NK-92 (cell line): ENCODE results near the gene OR52M1.

Experiments
- DNase-seq: peaks from one replicate; lab custom pipeline; 2025; ENCODE audit not compliant: unreplicated experiment; lab: John Stamatoyannopoulos, UW

OR52M1 gene

DNA sequence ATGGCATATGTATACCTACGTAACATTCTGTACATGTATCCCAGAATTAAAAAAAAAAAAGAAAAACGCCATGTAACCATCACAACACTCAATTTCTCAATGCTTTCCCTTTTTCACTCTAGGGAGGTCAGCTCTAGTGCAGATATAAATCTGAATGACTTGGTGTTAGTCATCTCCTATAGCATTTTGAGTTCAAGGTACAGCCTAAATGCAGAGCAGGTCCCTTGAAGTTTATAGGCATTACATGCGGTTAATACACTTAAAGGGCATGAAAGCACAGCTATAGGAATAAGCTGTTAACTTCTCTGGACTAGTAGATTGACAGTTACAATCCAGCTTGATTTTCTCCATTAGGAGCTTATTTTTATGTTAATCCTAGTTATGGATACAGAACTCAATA lies 20.4 kb downstream of the OR52M1 start:
- DNase-seq, result no peak

DNA sequence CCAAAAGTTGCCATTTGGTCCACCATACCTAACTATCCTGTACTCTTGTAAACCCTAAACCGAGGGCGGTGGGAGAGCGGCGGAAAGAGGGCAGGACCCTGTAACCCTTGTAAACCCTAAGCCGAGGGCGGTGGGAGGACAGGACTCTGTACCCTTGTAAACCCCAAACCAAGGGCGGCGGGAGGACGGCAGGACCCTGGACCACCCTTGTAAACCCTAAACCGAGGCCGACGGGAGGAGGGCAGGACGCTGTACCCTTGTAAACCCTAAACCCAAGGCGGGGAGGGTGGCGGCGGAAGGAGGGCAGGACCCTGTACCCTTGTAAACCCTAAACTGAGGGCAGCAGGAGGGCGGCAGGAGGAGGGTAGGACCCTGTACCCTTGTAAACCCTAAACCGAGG lies 24.1 kb downstream of the OR52M1 start:
- DNase-seq, result no peak

DNA sequence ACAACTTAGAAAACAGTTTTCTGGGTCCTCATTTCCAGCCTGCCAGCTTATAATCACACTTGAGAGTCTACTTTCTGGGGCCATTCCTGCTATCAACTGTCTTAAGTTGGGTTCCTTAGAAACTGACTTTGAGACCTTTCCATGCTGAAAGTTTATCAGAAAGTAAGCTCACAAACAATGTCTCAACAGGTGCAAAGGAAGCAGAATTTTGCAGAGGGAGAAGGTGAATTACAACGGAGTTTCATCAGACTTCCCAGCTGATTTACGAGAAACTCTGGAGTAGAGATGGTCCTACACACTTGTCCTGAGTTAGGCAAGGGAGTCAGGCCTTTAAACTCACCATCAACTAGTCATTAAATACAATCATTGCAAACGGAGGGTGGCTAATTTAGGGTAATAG lies 31.9 kb downstream of the OR52M1 start:
- DNase-seq, result no peak

DNA sequence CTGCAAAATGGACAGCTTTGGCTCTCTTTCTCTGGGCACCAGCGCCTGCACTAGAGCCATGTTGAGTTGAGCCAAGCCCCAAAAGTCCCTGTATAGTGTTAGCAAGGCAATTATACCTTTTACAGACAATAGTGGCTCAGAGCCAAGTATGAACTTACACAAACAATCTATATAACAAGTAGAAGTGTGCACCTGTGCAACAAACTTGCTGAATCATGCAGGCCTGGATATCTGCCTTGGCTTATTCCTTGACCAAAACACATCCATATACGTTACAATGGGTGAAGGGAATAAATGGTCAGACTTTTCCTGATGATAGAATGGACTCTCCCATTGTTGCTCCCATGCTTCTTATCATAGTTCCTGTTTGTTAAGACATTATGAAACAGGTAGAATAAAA lies 32.8 kb downstream of the OR52M1 start:
- DNase-seq, result no peak

DNA sequence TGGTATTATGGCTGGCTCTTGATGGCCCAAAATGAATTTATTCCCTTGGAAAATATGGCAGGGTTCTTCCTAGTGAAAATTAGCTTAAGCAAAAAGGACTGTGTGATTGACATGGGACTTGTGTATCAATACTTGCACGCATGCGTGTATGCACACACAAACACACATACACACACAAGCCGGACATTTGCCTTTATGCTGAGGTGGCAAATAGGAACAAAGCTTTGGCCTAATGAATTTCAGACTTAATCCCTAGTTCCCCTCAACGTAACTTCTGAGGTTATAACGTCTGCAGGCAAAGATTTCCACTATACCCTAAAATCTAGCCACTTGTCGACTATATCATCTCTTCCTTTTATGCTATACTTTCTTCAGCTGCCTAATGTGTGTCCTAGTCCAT lies 33.6 kb downstream of the OR52M1 start:
- no peak for DNase-seq

DNA sequence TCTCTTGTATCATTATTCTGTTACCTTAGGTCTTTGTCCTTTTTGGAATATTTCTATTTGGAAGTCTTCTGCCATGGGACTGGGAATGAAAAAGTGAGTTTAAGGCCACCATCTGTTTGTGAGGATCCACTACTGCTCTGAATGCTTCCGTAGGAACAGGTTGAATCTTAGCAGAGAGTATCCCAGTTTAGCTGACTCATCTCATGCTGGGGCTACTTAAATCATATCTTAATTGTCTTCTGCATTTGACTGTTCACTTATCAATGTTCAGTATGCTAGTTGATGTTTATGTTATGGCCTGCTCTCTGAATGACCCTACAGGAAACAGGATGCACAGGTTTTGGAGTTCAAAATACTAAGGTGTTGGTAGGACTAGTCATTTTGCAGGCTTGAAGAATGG lies 35.1 kb downstream of the OR52M1 start:
- no peak for DNase-seq

DNA sequence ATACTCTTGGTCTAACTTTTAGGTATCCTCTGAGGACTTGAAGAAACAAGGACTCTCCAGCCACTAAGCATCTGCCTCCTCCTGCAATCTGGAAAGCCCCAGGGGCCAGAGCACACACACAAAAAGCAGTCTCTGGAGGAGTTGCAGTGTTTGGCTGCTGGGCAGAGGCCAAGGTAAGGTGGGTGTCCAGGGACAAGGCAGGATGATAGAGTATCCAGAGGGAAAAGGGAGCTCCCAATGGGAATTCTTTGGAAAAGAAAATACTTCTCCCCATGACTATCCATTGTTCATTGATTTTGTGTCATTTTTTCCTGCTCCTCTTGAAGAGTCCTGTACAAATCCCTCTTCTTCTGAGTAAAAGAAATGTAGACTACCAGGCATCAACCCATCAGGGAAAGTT lies 36.5 kb downstream of the OR52M1 start, which contains the start of gene OR52I2:
TSS of gene OR52I2 (plus strand) at position 301 of the 400 bp plus-strand sequence.
- DNase-seq, result no peak

DNA sequence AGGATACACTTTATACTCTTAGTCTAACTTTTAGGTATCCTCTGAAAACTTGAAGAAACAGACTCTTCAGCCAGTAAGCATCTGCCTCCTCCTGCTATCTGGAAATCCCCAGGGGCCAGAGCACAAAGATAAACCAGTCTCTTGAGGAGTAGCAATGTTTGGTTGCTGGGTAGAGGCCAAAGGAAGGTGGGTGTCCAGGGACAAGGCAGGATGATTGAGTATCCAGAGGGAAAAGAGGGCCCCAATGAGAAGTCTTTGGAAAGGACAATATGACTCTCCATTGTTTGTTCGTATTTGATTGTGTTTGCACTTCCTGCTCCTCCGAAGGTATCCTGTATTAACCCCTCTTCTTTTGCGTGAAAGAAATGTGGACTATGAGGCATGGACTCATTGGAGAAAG lies 44.0 kb downstream of the OR52M1 start:
- no peak for DNase-seq

DNA sequence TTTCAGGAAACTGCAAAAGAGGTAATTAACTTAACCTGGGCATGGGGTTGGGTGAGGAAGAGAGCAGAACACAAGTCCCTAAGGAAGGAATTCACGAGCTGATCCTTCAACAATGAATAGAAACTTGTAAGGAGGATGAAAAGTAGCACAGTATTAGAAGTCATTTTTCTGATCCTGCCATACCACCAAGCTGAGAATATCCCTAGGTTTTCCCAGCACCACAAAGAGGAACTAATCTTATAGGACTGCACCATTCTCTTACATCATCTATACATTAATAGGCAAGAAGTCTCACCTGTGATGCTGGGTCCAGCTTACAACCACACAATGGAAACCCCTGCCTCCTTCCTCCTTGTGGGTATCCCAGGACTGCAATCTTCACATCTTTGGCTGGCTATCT lies 48.7 kb downstream of the OR52M1 start, which contains the start of gene OR52I1:
TSS of gene OR52I1 (plus strand) at position 301 of the 400 bp plus-strand sequence. CDS start at position 301, 0 bp downstream.
- DNase-seq, result no peak
